Neural progenitor cell (in vitro differentiated cells): ENCODE results near the gene P2RY6. TPM values are rescaled to one million over a fixed set of nuclear protein-coding genes. Genes with fewer than 3 reads are reported as not detected.

ENCODE experiments used
- DNase-seq: peaks from one replicate; pipeline ENCODE4 v3.0.0-alpha.2; 2016; ENCODE audit warnings: low spot score
- H2AFZ ChIP-seq: fragments of 200-600 bp; sonication (generic); replicated peaks from 2 replicates; pipeline ENCODE4 v1.6.1; 2016; ENCODE audit warnings: antibody characterized with exemption
- H3F3A ChIP-seq: fragments of 200-600 bp; sonication (generic); 2 replicates; pipeline ENCODE4 v1.6.1; 2016; ENCODE audit warnings: antibody characterized with exemption, low read depth
- H3K27ac ChIP-seq: fragments of 200-600 bp; sonication (generic); 2 replicates; pipeline ENCODE4 v1.5.1; 2016; ENCODE audit warnings: mild to moderate bottlenecking
- H3K27me3 ChIP-seq: fragments of 200-600 bp; sonication (generic); 2 replicates; pipeline ENCODE4 v1.6.1; 2016; ENCODE audit warnings: mild to moderate bottlenecking, moderate library complexity
- H3K36me3 ChIP-seq: fragments of 200-600 bp; sonication (generic); 2 replicates; pipeline ENCODE4 v1.5.1; 2016
- H3K4me1 ChIP-seq: fragments of 200-600 bp; sonication (generic); 2 replicates; pipeline ENCODE4 v1.6.1; 2016; ENCODE audit warnings: mixed run types
- H3K4me2 ChIP-seq: fragments of 200-600 bp; sonication (generic); 2 replicates; pipeline ENCODE4 v1.6.1; 2016
- H3K4me3 ChIP-seq: fragments of 200-600 bp; sonication (generic); 2 replicates; pipeline ENCODE4 v1.5.1; 2016
- H3K79me2 ChIP-seq: fragments of 200-600 bp; sonication (generic); 2 replicates; pipeline ENCODE4 v1.6.1; 2016; ENCODE audit warnings: low read depth
- H3K9ac ChIP-seq: fragments of 200-600 bp; sonication (generic); 2 replicates; pipeline ENCODE4 v1.6.1; 2016
- H3K9me3 ChIP-seq: fragments of 200-600 bp; sonication (generic); 2 replicates; pipeline ENCODE4 v1.5.1; 2016; ENCODE audit warnings: low read depth
- H4K20me1 ChIP-seq: fragments of 200-600 bp; sonication (generic); 2 replicates; pipeline ENCODE4 v1.6.1; 2016; ENCODE audit warnings: low read depth
- H3K27ac Mint-ChIP-seq: 3 replicates; pipeline ENCODE4 v1.8.0; 2021; ENCODE audit warnings: mixed read lengths
- H3K27me3 Mint-ChIP-seq: 2 replicates; pipeline ENCODE4 v1.8.0; 2022; ENCODE audit warnings: low read depth, mild to moderate bottlenecking, inconsistent platforms, moderate library complexity, mixed read lengths; ENCODE audit not compliant: insufficient read depth
- H3K36me3 Mint-ChIP-seq: 3 replicates; pipeline ENCODE4 v1.8.0; 2021; ENCODE audit warnings: mixed read lengths
- H3K4me1 Mint-ChIP-seq: 3 replicates; pipeline ENCODE4 v1.8.0; 2021; ENCODE audit warnings: mixed read lengths
- H3K4me3 Mint-ChIP-seq: 3 replicates; pipeline ENCODE4 v1.8.0; 2021; ENCODE audit warnings: mild to moderate bottlenecking, moderate library complexity, mixed read lengths
- H3K9me3 Mint-ChIP-seq: 3 replicates; pipeline ENCODE4 v1.8.0; 2020; ENCODE audit warnings: mixed read lengths
- CTCF ChIP-seq: fragments of 200-600 bp; sonication (generic); IDR thresholded peaks from 2 replicates; pipeline ENCODE4 v1.5.1; 2017; ENCODE audit warnings: antibody characterized with exemption, mild to moderate bottlenecking
- EZH2 ChIP-seq: fragments of 200-600 bp; sonication (generic); IDR thresholded peaks from 2 replicates; pipeline ENCODE4 v1.6.1; 2017; ENCODE audit warnings: antibody characterized with exemption, mild to moderate bottlenecking, moderate library complexity
- EZH2phosphoT487 ChIP-seq: fragments of 200-600 bp; sonication (generic); IDR thresholded peaks from 2 replicates; pipeline ENCODE4 v1.6.1; 2017; ENCODE audit warnings: antibody characterized with exemption
- total RNA-seq: library from RNA; depleted of rRNA; stranded (reverse); fragments of >200 nt; gene quantifications from 2 replicates; pipeline ENCODE4 v1.2.3, GENCODE V29; 2015; ENCODE audit warnings: low replicate concordance

P2RY6 gene
- total RNA-seq, 1 donor from 2014 or later: not detected

DNA sequence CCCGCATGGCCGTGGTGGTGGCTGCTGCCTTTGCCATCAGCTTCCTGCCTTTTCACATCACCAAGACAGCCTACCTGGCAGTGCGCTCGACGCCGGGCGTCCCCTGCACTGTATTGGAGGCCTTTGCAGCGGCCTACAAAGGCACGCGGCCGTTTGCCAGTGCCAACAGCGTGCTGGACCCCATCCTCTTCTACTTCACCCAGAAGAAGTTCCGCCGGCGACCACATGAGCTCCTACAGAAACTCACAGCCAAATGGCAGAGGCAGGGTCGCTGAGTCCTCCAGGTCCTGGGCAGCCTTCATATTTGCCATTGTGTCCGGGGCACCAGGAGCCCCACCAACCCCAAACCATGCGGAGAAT lies 25.1 kb downstream of the P2RY6 start:
- H3K27ac Mint-ChIP-seq: no peak overlapping the region
- TF ChIP-seq EZH2: no peak
- no peak for TF ChIP-seq EZH2phosphoT487
- TF ChIP-seq CTCF: no peak
- Histone ChIP-seq H3K4me2 (no peak overlapping the region), H3K27me3 (peaks cover 14% of the 10 kb centered on the region), H3K9me3 (no peaks in the 10 kb centered on the region), H3K9ac (no peak overlapping the region), H3F3A (no peaks in the 10 kb centered on the region), H3K36me3 (no peaks in the 10 kb centered on the region), H4K20me1 (no peaks in the 10 kb centered on the region), H2AFZ (no peak overlapping the region), H3K27ac (no peak overlapping the region), H3K4me3 (no peak overlapping the region), H3K4me1 (peaks cover 15% of the 10 kb centered on the region), H3K79me2 (no peaks in the 10 kb centered on the region)
- DNase-seq: no peak
- H3K4me3 Mint-ChIP-seq: no peak overlapping the region
- H3K4me1 Mint-ChIP-seq: peaks cover 21% of the 10 kb centered on the region
- H3K36me3 Mint-ChIP-seq: no peaks in the 10 kb centered on the region
- H3K9me3 Mint-ChIP-seq: no peaks in the 10 kb centered on the region
- H3K27me3 Mint-ChIP-seq: peaks cover 13% of the 10 kb centered on the region

GRCh38 chr11:73297702-73298101 lies 25.6 kb downstream of the P2RY6 start:
- H3K27me3 Mint-ChIP-seq: peaks cover 13% of the 10 kb centered on the region
- peaks cover 20% of the 10 kb centered on the region for H3K4me1 Mint-ChIP-seq
- TF ChIP-seq EZH2: no peak
- no peak for TF ChIP-seq EZH2phosphoT487
- TF ChIP-seq CTCF: no peak
- Histone ChIP-seq H3K9me3 (no peaks in the 10 kb centered on the region), H3K9ac (no peak overlapping the region), H3K36me3 (no peaks in the 10 kb centered on the region), H3K4me1 (peaks cover 10% of the 10 kb centered on the region), H3K4me2 (no peak overlapping the region), H3K27me3 (peaks cover 14% of the 10 kb centered on the region), H4K20me1 (no peaks in the 10 kb centered on the region), H3K27ac (no peak overlapping the region), H3K79me2 (no peaks in the 10 kb centered on the region), H2AFZ (no peak overlapping the region), H3F3A (no peaks in the 10 kb centered on the region), H3K4me3 (no peak overlapping the region)
- H3K27ac Mint-ChIP-seq: peak overlapping the region; percentile 82
- no peaks in the 10 kb centered on the region for H3K36me3 Mint-ChIP-seq
- no peak for DNase-seq
- H3K9me3 Mint-ChIP-seq: no peaks in the 10 kb centered on the region
- no peak overlapping the region for H3K4me3 Mint-ChIP-seq

DNA sequence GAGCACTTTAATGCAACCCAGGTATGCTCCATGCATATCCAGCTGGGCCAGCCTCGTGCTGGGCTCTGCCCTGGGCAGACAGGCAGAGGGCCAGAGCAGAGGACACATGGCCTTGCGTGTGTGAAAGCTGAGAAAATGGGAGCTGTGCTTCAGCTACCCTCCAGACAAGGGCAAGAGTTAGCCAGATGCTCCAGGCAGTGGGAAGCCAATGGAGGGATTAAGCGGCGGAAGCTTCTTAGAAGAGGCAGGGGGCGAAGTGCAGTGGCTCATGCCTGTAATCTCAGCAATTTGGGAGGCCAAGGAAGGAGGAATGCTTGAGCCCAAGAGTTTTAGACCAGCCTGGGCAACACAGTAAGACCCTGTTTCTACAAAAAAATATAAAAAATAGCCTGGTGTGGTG lies 26.1 kb downstream of the P2RY6 start:
- Histone ChIP-seq H3K9me3 (no peaks in the 10 kb centered on the region), H3K4me1 (peaks cover 5% of the 10 kb centered on the region), H3K27ac (no peak overlapping the region), H3K79me2 (no peaks in the 10 kb centered on the region), H3K36me3 (no peaks in the 10 kb centered on the region), H3K27me3 (peaks cover 14% of the 10 kb centered on the region), H3K4me3 (no peak overlapping the region), H3K9ac (no peak overlapping the region), H2AFZ (no peak overlapping the region), H3K4me2 (no peak overlapping the region), H3F3A (no peaks in the 10 kb centered on the region), H4K20me1 (no peaks in the 10 kb centered on the region)
- no peaks in the 10 kb centered on the region for H3K9me3 Mint-ChIP-seq
- H3K4me3 Mint-ChIP-seq: no peak overlapping the region
- H3K27me3 Mint-ChIP-seq: peaks cover 13% of the 10 kb centered on the region
- H3K36me3 Mint-ChIP-seq: no peaks in the 10 kb centered on the region
- peaks cover 15% of the 10 kb centered on the region for H3K4me1 Mint-ChIP-seq
- peak overlapping the region; percentile 82 for H3K27ac Mint-ChIP-seq
- no peak for TF ChIP-seq CTCF
- TF ChIP-seq EZH2phosphoT487: no peak
- TF ChIP-seq EZH2: no peak
- peak; percentile 56 for DNase-seq

DNA sequence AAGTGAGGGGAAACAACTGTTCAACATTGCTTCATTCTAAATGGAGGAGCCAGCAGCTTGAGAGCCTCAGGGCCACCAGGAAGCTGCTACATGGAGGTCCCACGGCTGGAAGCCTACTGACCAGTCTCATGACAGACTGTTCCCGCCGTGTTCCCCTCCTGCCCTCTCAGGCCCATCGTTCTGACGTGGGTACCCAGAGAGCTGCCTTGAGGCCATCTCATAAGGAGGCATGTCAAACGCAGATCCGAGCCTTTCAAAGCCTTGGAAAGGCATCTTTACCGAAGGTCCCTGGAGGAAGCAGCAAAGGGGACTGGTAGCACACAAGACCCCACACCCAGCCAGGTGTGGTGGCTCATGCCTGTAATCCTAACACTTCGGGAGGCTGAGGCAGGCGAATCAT lies 27.6 kb downstream of the P2RY6 start:
- Histone ChIP-seq H4K20me1 (no peaks in the 10 kb centered on the region), H3K4me3 (no peak overlapping the region), H3K9me3 (no peaks in the 10 kb centered on the region), H3K9ac (no peak overlapping the region), H3K27ac (no peak overlapping the region), H3K79me2 (no peaks in the 10 kb centered on the region), H3K27me3 (peaks cover 6% of the 10 kb centered on the region), H2AFZ (no peak overlapping the region), H3F3A (no peaks in the 10 kb centered on the region), H3K36me3 (no peaks in the 10 kb centered on the region), H3K4me2 (no peak overlapping the region), H3K4me1 (peaks cover 5% of the 10 kb centered on the region)
- Mint-ChIP-seq H3K4me3 (no peak overlapping the region), H3K4me1 (peaks cover 13% of the 10 kb centered on the region), H3K36me3 (no peaks in the 10 kb centered on the region), H3K9me3 (no peaks in the 10 kb centered on the region), H3K27me3 (peaks cover 7% of the 10 kb centered on the region), H3K27ac (no peak overlapping the region)
- DNase-seq: no peak
- TF ChIP-seq CTCF (no peak), EZH2phosphoT487 (no peak), EZH2 (no peak)
